Mammary microvascular endothelial cell (primary cell): ENCODE measurements around the gene GEMIN8. TPM values are rescaled to one million over a fixed set of nuclear protein-coding genes. Genes with fewer than 3 reads are reported as not detected.

Experiments
- total RNA-seq: library from RNA; depleted of rRNA; stranded (reverse); fragments of >200 nt; gene quantifications from 2 replicates; pipeline ENCODE4 v1.2.3, GENCODE V29; 2015

Gene GEMIN8, protein sequence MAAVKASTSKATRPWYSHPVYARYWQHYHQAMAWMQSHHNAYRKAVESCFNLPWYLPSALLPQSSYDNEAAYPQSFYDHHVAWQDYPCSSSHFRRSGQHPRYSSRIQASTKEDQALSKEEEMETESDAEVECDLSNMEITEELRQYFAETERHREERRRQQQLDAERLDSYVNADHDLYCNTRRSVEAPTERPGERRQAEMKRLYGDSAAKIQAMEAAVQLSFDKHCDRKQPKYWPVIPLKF
- total RNA-seq, result 12.9 and 17.8 TPM in 2 replicates

DNA sequence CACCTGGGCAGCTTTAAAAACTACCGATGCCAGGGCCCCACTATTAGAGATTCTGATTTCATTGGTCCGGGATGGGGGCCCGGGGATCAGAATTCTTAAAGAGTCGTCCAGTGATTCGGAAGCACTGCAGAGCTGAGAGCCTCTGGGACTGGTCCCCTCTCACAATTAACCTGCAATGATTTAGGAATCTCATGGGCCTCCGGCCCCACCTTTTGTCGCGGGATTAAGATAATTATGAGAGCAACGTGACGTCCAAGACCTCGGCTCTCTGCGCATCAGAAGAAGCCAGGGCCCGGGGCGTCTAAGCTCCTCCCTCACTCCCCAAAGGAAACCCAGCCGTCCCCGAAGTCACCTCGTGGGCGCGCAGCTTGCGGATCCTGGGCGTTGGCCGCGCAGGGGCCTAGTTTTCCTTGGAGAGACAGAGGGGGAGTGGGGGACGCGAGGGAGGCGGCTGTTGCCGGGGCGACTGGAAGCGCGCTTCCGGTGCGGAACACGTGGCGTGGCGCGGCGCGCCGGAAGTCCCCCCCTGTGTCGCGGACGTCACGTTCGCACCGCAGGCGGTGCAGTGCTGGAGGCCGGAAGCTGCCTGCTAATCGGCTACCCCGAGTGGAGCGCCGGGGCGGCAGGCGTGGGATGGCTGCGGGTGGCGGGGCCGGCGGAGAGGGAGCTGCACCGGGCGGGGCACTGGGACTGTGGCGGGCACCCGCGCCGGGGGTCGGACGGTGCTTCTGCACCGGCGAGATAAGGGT is at the start of gene GEMIN8:
GEMIN8 (minus strand) TSS at position 468 of the 749 bp plus-strand sequence. CDS start 8,414 bp downstream, outside the sequence.

Other genes with a start within 250 kb of the GEMIN8 start
- 0.25 and 0.47 TPM in 2 replicates for gene GPM6B, start 212.8 kb downstream of the GEMIN8 start, total RNA-seq